ENCODE data around the gene TSNAX. TPM values are rescaled to one million over a fixed set of nuclear protein-coding genes. Genes with fewer than 3 reads are reported as not detected.

The TSNAX gene
- total RNA-seq, 1 donor from 2014 or later, result 36.0 TPM

DNA sequence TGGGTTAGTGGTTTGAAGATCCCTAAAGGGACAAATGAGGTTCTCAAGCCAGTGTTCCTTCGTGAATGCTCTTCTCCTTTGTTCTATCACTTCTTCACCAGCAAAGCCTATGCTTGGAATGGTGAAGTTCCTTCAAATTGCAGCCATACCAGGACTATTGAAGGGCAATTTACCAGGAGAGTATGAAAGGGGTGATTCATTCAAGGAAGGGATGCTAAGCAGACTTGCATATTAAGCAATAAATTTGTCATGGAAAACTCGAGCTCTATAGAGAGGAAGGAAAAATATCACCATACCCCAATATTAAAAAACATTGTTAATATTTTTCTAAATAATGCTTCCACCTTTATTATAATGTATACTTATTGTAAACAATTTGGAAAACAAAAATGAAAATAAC is 9.3 kb upstream of the TSNAX start:
- DNase-seq, result no peak

GRCh38 chr1:231522038-231522437 is 6.4 kb upstream of the TSNAX start:
- no peak for DNase-seq

DNA sequence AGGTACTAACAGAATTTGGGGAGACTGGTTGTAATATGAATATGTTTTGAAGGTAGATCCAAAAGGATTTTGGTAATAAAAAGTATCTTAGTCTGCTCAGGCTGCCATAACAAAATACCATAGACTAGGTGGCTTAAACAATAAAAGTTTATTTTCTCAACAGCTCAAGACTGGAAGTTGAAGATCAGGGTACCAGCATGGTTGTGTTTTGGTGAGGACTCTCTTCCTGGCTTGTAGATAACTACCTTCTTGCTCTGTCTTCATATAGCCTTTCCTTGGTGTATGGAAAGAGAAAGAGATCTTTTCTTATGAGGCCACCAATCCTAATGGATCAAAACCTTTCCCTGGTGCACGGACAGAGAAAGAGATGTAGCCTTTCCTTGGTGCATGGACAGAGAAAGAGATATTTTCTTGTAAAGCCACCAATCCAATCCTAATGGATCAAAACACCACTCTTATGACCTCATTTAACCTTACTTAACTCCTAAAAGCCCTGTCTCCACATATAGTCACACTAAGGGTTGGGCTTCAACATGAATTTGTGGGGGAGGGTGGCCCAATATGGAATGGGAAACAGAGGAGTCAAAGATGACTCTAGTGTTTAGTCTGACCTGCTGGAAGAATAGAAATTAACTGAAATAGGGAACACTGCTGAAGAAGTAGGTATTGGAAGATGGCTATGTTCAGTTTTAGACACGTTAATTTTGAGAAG is 5.4 kb upstream of the TSNAX start:
- DNase-seq, result no peak

DNA sequence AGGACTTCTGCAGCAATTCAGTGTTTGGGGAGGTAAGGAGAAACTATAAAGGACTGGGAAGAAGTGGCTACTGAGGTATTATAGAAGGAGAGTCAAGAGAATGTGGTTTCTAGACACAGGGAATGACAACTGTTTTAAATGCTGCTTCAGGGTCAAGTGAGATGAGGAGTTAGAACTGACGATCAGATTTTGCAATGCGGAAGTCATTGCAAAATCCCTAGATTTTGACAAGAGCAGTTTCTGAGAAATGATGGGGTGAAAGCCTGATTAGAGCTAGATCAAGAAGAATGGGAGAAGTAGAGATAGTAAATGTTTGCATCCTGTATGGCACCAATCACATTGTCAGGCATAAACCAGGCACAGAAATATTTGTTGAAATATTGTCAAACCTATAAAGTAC is 4.7 kb upstream of the TSNAX start:
- no peak for DNase-seq

DNA sequence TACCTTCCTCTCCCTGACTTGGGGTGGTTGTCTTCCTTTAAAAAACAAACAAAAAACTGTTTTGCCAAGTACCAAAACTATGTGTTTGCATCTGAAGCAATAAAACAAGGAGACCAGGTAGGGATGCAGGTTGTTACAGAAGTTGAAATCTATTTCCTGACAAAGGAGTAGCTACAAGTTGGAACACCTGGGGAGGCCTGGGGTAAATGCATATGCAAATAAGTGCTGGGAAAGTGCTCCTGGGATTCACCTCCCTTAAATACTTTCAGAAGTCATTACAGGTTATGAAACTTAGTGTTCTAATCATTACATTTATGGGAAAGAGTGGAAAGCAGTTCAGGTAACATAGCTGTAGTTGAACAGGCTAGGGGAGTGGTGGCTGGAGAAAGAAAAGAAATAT is 1.9 kb upstream of the TSNAX start:
- DNase-seq, result no peak

- DNase-seq, result no peak
These were observed 790 bp upstream of the TSNAX start for GRCh38 chr1:231527586-231528171.

DNA sequence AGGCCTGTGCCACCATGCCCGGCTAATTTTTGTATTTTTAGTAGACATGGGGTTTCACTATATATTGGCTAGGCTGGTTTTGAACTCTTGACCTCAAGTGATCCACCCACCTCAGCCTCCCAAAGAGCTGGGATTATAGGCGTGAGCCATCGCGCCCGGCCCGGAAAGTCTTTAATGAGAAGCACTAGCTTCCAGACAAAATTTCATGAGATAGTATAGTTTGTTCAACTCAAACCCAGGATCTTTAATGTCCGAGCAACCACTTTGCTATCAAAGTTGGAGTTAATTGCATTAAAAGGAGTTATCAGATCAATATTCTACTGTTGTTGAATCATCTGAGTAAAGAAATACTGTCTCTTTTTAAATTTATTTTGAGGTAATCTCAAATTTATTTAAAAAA is 4.8 kb downstream of the TSNAX start:
- DNase-seq, result no peak

DNA sequence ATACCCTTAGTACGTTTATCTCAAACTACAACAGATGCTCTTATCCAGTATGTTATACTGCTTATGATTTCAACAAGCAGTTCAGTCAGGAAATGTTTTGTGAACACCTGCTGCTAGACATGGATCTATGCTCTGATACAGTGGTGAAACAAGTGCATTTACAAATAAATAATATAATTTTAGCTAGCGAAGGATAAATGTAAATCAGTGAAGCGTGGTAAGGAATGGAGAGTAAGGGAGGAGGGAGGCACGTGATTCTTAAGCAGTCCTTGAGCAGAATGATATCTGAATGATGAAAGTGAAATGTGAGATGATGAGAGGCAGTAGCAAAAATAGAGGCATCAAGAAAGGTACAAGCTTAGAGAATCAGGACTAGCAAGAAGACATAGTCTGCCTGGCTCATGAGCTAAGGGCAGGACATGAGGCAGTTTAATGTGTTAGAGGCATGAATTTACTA is 6.3 kb downstream of the TSNAX start:
- DNase-seq, result no peak

DNA sequence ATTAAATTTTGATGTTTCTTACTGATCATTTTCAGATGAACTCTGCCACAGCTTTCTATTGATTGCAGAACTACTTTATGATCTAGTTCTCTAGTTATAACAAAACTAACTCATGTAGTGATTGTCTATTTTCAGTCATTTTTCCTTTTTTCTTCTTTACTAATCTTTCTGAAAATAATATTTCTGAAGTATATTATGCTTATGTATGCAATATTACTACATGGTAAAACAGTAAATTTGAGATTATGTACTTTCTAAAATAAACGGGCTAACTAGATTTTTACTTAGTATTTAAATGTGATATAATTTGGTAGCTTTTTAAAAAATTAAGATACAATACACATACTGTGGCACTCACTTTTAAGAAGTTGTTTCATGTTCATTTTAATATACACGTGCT is 7.6 kb downstream of the TSNAX start:
- no peak for DNase-seq

DNA sequence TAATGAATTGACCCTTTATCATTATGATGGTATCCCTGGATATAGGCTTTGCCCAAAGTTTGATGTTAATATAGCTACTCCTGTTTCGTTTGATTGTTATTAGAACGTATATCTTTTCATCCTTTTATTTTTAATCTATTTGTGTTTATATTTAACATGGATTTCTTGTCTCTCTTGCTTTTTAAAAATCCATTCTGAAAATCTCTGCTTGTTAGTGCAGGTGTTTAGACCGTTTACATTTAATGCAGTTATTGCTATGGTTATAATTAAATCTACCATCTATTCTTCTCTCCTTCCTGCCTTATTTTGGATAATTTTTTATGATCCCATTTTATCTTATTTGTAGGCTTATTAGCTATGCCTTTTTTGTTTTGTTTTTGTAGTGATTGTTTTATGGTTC is 12.4 kb downstream of the TSNAX start:
- no peak for DNase-seq

DNA sequence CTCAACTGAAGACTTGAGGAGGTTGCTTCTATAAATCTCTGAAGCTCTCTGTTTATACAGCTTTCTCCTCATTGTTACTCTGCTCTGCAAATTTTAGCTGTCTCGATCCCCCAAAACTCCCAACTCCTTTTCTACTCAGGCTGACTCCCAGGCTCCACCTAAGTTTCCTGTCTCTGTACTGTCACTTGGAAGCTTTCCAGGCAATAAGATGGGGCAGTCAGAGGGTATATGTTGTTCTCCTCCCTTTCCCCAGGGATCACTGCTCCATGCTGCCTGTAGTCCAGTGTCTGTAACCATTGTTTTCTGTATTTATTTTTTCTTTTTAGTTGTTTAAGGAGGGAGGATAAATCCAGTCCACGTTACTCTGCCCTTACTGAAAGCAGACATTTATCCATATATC is 13.4 kb downstream of the TSNAX start:
- no peak for DNase-seq

- no peak for DNase-seq
These were observed 16.6 kb downstream of the TSNAX start for GRCh38 chr1:231544943-231545592.

DNA sequence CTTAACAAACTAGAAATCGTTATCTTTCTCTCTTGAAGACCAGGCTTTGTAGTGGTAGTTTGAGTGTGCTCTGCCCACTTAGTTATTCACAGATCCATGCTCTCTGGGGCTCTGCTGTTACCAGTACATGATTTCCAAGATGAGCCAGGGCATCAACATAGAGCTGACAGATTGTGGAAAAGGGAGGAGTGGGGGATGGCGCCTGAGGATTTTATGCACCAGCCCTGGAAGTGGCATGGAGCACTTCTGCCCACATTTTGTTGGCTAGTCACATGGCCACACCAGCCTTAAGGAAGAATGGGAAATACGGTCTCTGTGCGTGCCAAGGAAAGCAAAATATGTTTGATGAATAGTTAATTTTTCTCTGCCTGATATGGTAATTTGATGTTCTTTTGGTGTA is 18.2 kb downstream of the TSNAX start:
- DNase-seq, result no peak

DNA sequence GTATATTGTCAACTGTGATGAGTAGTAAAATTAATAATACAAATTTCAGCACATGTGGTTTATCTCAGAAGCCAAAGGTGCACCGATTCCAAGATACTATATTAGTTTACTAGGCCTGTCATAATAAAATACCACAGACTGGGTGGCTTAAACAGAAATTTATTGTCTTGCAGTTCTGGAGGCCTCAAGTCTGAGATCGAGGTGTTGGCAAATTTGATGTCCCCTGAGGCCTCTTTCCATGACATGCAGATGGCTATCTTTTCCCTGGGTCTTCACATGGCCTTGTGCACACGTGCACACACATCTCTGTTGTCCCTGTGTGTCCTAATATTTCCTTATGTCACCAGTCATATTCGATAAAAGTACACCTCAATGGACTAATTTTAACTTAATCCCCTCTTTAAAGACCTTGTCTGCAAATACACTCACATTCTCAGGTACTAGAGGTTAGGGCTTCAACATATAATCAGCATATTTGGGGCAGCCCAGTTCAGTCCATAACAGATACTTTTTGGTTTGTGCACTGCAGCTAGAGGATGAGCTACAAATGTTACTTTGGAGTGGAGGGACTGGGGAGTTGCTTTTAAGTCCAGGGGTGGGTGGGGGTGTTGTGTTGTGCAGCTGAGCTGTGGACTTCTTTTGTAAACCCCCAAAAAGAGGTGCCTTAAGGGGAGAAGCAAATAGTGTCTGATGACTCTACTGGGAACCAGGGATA is 21.4 kb downstream of the TSNAX start:
- DNase-seq, result no peak

DNA sequence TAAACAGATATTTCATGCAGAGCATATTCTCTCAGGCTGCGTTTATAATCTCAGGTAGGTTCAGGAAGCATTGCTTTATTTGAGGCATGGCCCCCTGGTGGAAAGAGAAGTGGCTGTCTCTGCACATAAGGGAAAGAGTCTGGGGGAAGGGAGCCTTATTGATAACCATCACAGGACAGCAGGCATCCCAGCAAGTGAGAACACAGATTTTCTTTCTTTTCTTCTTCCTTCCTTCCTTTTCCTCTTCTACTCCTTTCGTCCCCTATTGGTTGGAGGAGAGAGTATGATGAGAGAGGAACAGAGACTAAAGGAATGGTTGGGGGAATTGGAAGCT is 21.9 kb downstream of the TSNAX start:
- no peak for DNase-seq

DNA sequence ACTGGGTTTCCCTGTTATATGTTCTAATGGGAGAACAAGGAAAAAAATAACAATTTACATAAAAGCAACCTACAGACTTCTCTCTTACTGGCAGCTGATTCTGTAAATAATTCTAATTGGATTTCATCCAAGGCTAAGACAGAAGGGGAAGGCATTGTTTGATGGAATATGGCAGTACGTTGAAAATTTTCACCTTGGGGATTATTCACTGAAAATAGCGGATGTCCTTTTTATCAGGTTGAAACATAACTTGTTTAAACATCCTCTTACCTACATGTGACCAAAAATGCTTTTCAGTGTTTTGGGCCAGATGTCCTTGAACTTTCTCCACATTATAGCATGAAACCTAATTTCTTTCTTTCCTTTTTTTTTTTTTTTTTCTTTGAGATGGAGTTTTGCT is 24.9 kb downstream of the TSNAX start:
- DNase-seq, result no peak

DNA sequence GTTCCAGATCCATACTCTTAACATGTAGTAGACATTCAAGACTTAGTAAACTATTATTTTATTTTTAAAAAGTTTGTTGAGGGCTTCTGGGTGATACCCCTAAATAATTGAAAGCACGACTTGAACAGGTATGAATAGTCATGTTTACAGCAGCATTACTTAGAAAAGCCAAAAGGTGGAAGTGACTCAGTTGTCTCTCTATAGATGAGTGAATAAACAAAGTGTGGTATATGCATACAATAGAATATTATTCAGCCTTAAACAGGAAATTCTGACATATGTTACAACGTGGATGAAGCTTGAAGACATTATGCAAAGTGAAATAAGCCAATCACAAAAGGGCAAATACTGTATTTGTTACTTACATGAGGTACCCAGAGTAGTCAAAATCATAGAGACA is 26.5 kb downstream of the TSNAX start:
- DNase-seq, result no peak

DNA sequence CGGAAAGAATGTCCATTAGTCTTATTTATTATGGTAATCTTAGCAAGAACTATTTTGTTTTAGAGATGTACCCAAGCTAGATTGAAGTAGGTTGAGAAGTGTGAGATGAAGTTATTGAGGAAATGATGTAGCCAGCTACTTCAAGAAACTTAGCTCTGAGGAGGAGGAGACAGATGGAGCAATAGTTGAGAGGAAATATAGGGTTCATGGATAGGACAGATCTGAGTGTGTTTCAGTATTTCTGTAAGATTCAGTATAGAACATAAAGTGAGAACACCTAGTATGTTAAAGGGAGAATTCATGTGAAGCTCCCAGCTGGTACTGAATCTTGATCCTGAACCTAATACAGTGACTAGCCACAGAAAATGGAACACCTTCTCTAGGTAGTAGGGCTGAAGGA is 28.9 kb downstream of the TSNAX start:
- DNase-seq, result no peak

DNA sequence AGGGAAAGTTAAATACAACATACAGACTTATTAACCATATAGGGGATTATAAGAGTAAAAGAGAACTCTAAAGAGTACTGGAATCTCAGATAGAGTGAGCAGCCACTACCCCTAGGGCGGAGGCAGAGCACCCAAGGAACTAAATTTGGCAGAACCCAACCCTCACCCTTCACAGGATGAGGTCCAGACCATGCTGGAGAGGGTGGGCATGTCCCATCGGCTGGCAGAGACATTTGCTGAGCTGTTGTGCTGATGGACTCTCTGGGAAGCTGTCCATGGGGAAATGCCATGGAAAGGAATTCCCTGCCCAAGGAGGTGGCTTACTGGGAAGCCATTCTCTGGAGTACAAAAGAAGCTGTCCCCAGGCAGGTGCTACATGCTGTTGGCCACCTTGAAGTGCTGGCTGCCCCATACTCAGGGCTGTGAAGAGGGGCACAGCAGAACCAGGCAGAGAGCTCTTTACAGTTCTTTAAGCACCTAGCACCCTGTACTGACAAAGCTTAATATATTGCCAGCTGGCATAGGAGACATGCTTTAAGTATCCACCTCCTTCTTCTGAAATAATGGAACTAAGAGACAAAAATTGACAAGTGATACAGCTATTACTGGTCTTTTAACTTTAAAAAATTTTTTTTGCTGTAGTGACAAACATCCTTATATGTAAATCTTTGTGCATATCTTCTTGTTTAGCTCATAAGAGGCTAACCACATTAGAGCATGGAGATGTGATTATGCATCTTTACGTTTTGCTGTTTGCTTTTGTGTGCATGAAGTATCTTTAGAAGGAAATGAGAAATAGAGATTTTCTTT is 29.6 kb downstream of the TSNAX start:
- DNase-seq, result no peak

- DNase-seq, result no peak
These were observed 30.3 kb downstream of the TSNAX start for GRCh38 chr1:231558708-231559185.

- DNase-seq, result no peak
These were observed 33.3 kb downstream of the TSNAX start for GRCh38 chr1:231561647-231562383.

GRCh38 chr1:231563247-231563646 is 34.8 kb downstream of the TSNAX start:
- DNase-seq, result no peak

Measured in skin of body (tissue), 2 donors.